ENCODE results near the gene ANKRA2.

Gene ANKRA2

GRCh38 chr5:73565139-73565968 is at the start of gene ANKRA2, which contains the start of gene UTP15:
Gene ANKRA2, minus strand, starts transcription at chr5:73565639. Its CDS starts 2,758 bp downstream, at chr5:73562881.
Gene UTP15, plus strand, starts transcription at chr5:73565743. Its CDS starts 1,602 bp downstream, at chr5:73567345.
- H3K4me3 ChIP-seq (ENCODE audit: low read depth, low read length): peak within 1 kb of the TSS; percentile 99

GRCh38 chr5:73615085-73615484 is 49.6 kb upstream of the ANKRA2 start:
- no peak overlapping the region for H3K4me3 ChIP-seq (ENCODE audit: low read depth, low read length)

- no peak overlapping the region for H3K4me3 ChIP-seq (ENCODE audit: low read depth, low read length)
Measured at GRCh38 chr5:73612799-73613198, 47.4 kb upstream of the ANKRA2 start.

- no peak overlapping the region for H3K4me3 ChIP-seq (ENCODE audit: low read depth, low read length)
Measured at GRCh38 chr5:73607228-73607627, 41.8 kb upstream of the ANKRA2 start.

- H3K4me3 ChIP-seq (ENCODE audit: low read depth, low read length): no peak overlapping the region
Measured at GRCh38 chr5:73606206-73606753, 40.8 kb upstream of the ANKRA2 start.

- H3K4me3 ChIP-seq (ENCODE audit: low read depth, low read length): no peak overlapping the region
Measured at GRCh38 chr5:73605223-73606087, 40.0 kb upstream of the ANKRA2 start.

GRCh38 chr5:73603998-73604397 is 38.6 kb upstream of the ANKRA2 start:
- H3K4me3 ChIP-seq (ENCODE audit: low read depth, low read length): no peak overlapping the region

- no peak overlapping the region for H3K4me3 ChIP-seq (ENCODE audit: low read depth, low read length)
Measured at GRCh38 chr5:73599380-73599779, 33.9 kb upstream of the ANKRA2 start.

GRCh38 chr5:73596705-73597328 is 31.4 kb upstream of the ANKRA2 start:
- no peak overlapping the region for H3K4me3 ChIP-seq (ENCODE audit: low read depth, low read length)

GRCh38 chr5:73592551-73592950 is 27.1 kb upstream of the ANKRA2 start:
- no peak overlapping the region for H3K4me3 ChIP-seq (ENCODE audit: low read depth, low read length)

GRCh38 chr5:73591698-73592501 is 26.5 kb upstream of the ANKRA2 start:
- H3K4me3 ChIP-seq (ENCODE audit: low read depth, low read length): no peak overlapping the region

GRCh38 chr5:73591102-73591695 is 25.8 kb upstream of the ANKRA2 start:
- no peak overlapping the region for H3K4me3 ChIP-seq (ENCODE audit: low read depth, low read length)

GRCh38 chr5:73587923-73588322 is 22.5 kb upstream of the ANKRA2 start:
- no peak overlapping the region for H3K4me3 ChIP-seq (ENCODE audit: low read depth, low read length)

GRCh38 chr5:73582285-73583145 is 17.1 kb upstream of the ANKRA2 start:
- no peak overlapping the region for H3K4me3 ChIP-seq (ENCODE audit: low read depth, low read length)

GRCh38 chr5:73565969-73566547 is 619 bp upstream of the ANKRA2 start:
- H3K4me3 ChIP-seq (ENCODE audit: low read depth, low read length): peak overlapping the region; percentile 99

- peak overlapping the region; percentile 99 for H3K4me3 ChIP-seq (ENCODE audit: low read depth, low read length)
Measured at GRCh38 chr5:73564675-73565074, 764 bp downstream of the ANKRA2 start.

GRCh38 chr5:73564018-73564417 is 1.4 kb downstream of the ANKRA2 start:
- no peak overlapping the region for H3K4me3 ChIP-seq (ENCODE audit: low read depth, low read length)

- H3K4me3 ChIP-seq (ENCODE audit: low read depth, low read length): no peak overlapping the region
Measured at GRCh38 chr5:73558950-73559349, 6.5 kb downstream of the ANKRA2 start.

Data from iPS-11a (cell line).